Measurements from ENCODE around the gene HTR3D. TPM values are rescaled to one million over a fixed set of nuclear protein-coding genes. Genes with fewer than 3 reads are reported as not detected.

Gene HTR3D
- total RNA-seq, 1 experiment from 2014 or later: not detected

GRCh38 chr3:184022323-184022722 is 9.2 kb upstream of the HTR3D start:
- Histone ChIP-seq H4K20me1 (ENCODE audit: insufficient read depth) (no peaks in the 10 kb centered on the region), H3K79me2 (ENCODE audit: insufficient read depth, low read length) (no peaks in the 10 kb centered on the region), H3K9me2 (ENCODE audit: insufficient read depth) (no peaks in the 10 kb centered on the region), H3K27me3 (ENCODE audit: insufficient read depth, low read length) (no peaks in the 10 kb centered on the region), H3K27ac (ENCODE audit: low read depth, low read length) (no peak overlapping the region), H3K4me3 (replicated peaks in 1 of 2; ENCODE audit: low read depth in 1 of 2, low read length in 2 of 2) (no peak overlapping the region), H3K4me1 (ENCODE audit: control insufficient read depth in 1 of 2, insufficient read depth in 2 of 2, low read length in 2 of 2) (peaks cover 4 to 6% of the 10 kb centered on the region in 2 experiments; a peak in 2 of 4 replicates), H2AFZ (ENCODE audit: low read depth, low read length, poor library complexity, severe bottlenecking) (no peak overlapping the region), H3K9me3 (ENCODE audit: control insufficient read depth in 1 of 2, insufficient read depth in 1 of 2, low read depth in 1 of 2, low read length in 2 of 2) (no peaks in the 10 kb centered on the region), H3K36me3 (ENCODE audit: control insufficient read depth in 1 of 2, insufficient read depth in 2 of 2, low read length in 2 of 2) (no peaks in the 10 kb centered on the region), H3K4me2 (ENCODE audit: low read length) (no peak overlapping the region), H3K9ac (ENCODE audit: low read length) (no peak overlapping the region)
- ChIA-PET CTCF (no interaction called here), RAD21 (ENCODE audit: low non-redundant PET in 1 of 2, low total read pairs in 2 of 2, uncharacterized antibody in 2 of 2, unreplicated experiment in 2 of 2) (no interaction called here), POLR2A (no interaction called here)
- TF ChIP-seq REST (IDR thresholded peaks at IDR 0.05; ENCODE audit: low read depth): no peak
- TF ChIP-seq CBX3 (IDR thresholded peaks at IDR 0.05; ENCODE audit: low read depth): no peak
- no peak for TF ChIP-seq JUND (IDR thresholded peaks at IDR 0.05)
- no peak for TF ChIP-seq SRF (IDR thresholded peaks at IDR 0.05; ENCODE audit: low read depth)
- TF ChIP-seq ATF3 (IDR thresholded peaks at IDR 0.05): no peak
- no peak for TF ChIP-seq ELF1 (IDR thresholded peaks at IDR 0.05; ENCODE audit: borderline replicate concordance, low read depth)
- no peak for TF ChIP-seq EZH2phosphoT487 (IDR thresholded peaks at IDR 0.05; ENCODE audit: borderline replicate concordance)
- TF ChIP-seq SIN3A (IDR thresholded peaks at IDR 0.05; ENCODE audit: low read depth): no peak
- TF ChIP-seq TCF7L2 (IDR thresholded peaks at IDR 0.05; ENCODE audit: borderline replicate concordance, extremely low read depth, insufficient read depth, insufficient read length): no peak
- no peak for TF ChIP-seq FOSL1 (IDR thresholded peaks at IDR 0.05; ENCODE audit: low read depth)
- no peak for TF ChIP-seq EZH2 (IDR thresholded peaks at IDR 0.05)
- no peak for TF ChIP-seq POLR2A (IDR thresholded peaks at IDR 0.05; ENCODE audit: borderline replicate concordance, extremely low read depth, insufficient read depth, insufficient read length)
- no peak for TF ChIP-seq CTCF (IDR thresholded peaks at IDR 0.05 in 2 of 3, conservative IDR thresholded peaks at IDR 0.05 in 1 of 3; ENCODE audit: borderline replicate concordance in 1 of 3, insufficient read depth in 1 of 3, low read depth in 2 of 3, low read length in 2 of 3)
- TF ChIP-seq ZBTB33 (IDR thresholded peaks at IDR 0.05; ENCODE audit: extremely low read depth, insufficient replicate concordance, low read length): no peak
- TF ChIP-seq EGR1 (IDR thresholded peaks at IDR 0.05; ENCODE audit: low read depth): no peak
- TF ChIP-seq YY1 (IDR thresholded peaks at IDR 0.05; ENCODE audit: extremely low read depth, insufficient replicate concordance, low read depth, low read length): no peak
- no peak for TF ChIP-seq SP1 (IDR thresholded peaks at IDR 0.05; ENCODE audit: low read depth)
- DNase-seq (ENCODE audit: low read depth, low spot score): no peak
- no TSS peak for BruUV-seq (replicated peaks)
- intact Hi-C loops (cut with micrococcal nuclease): no loop called here
- no peak for ATAC-seq

Measured in HCT116 (cell line).